ENCODE data around the gene LRMDA. TPM values are rescaled to one million over a fixed set of nuclear protein-coding genes. Genes with fewer than 3 reads are reported as not detected.

The LRMDA gene
- total RNA-seq, 3 donors from 2014 or later, result 9.4 to 14.9 (median 10.3) TPM

DNA sequence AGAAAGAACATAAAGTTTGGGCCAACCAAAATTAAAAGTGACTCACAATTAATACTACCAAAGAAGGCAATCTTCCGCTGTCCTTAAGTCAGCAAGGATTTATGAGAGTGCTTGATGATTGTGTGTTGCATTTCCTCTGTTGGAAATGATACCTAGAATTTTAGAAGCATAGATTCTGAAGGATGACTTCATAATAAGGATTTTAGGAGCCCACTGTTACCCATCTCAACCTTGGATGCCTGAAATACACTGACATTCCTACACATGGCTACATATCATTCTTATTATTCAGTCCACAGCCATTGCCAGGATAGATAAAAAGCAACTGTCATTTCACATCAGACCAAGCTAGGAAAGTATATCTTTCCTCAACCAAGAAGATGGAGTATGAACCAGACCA is 823.8 kb downstream of the LRMDA start:
- no peak overlapping the region for H3K4me3 ChIP-seq
- ATAC-seq (no peak), DNase-seq (no peak)
- intact Hi-C loops (cut with DNase I, micrococcal nuclease), result no loop called here
- no peaks in the 10 kb centered on the region for H3K36me3 ChIP-seq (ENCODE audit: low read depth)
- peaks cover 6% of the 10 kb centered on the region for H3K9me3 ChIP-seq
- H3K4me1 ChIP-seq (ENCODE audit: low read depth), result no peaks in the 10 kb centered on the region
- TF ChIP-seq, protein P1, sequence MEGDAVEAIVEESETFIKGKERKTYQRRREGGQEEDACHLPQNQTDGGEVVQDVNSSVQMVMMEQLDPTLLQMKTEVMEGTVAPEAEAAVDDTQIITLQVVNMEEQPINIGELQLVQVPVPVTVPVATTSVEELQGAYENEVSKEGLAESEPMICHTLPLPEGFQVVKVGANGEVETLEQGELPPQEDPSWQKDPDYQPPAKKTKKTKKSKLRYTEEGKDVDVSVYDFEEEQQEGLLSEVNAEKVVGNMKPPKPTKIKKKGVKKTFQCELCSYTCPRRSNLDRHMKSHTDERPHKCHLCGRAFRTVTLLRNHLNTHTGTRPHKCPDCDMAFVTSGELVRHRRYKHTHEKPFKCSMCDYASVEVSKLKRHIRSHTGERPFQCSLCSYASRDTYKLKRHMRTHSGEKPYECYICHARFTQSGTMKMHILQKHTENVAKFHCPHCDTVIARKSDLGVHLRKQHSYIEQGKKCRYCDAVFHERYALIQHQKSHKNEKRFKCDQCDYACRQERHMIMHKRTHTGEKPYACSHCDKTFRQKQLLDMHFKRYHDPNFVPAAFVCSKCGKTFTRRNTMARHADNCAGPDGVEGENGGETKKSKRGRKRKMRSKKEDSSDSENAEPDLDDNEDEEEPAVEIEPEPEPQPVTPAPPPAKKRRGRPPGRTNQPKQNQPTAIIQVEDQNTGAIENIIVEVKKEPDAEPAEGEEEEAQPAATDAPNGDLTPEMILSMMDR (IDR thresholded peaks at IDR 0.05), result no peak

DNA sequence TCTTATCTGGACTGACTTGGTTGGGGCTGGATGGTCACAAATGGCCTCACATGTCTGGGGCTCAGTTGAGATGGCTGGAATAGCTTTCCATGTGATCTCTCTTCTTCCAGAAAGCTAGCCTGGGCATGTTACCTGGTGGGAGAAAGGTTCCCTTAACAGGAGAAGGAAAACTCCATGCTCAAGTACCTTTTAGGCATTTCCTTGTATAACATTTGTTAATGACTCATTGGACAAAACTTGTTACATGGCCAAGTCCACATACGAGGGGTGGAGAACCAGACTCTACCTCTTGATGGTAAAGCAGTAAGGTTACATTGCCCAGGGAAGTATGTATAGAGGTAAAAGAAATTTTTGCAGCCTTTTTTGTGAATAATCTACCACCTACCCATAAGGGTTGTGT is 826.4 kb downstream of the LRMDA start:
- TF ChIP-seq, protein P1 (IDR thresholded peaks at IDR 0.05), result no peak
- Histone ChIP-seq H3K4me3 (no peak overlapping the region), H3K36me3 (ENCODE audit: low read depth) (no peaks in the 10 kb centered on the region), H3K4me1 (ENCODE audit: low read depth) (no peaks in the 10 kb centered on the region), H3K9me3 (peaks cover 14% of the 10 kb centered on the region)
- intact Hi-C loops (cut with DNase I, micrococcal nuclease), result no loop called here
- ATAC-seq (no peak), DNase-seq (no peak)

DNA sequence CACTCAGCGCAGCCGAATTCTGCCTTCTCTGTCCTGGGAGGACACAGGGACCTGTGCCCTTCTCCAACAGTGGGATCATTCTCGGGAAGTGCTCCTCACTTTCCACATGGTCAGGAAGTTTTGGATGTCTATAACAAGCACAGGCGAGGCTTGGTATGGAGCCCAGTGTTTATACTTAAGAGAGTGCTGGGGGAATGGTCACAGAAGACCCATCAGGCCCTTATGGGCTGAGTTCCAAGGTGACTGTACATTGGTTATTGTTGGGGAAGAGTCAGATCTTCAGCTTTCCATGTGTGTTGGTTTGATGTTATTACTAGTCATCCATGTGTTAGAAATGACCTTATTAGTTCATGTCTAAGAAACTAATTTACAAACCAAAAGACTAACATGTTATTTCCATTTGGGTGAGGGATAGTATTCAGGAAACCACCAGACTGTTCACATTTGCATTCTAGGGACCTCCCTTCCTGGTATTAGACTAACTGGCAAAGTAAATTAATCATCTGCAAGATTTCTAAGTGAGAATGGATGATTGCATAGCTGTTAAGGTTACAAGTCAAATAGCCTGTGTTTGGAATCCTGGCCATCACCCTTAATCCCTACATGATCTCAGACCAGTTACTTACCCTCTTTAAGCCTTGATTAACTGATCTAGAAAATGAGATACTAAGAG is 834.2 kb downstream of the LRMDA start:
- H3K4me1 ChIP-seq (ENCODE audit: low read depth), result no peaks in the 10 kb centered on the region
- intact Hi-C loops (cut with DNase I, micrococcal nuclease), result no loop called here
- H3K4me3 ChIP-seq, result no peak overlapping the region
- DNase-seq (no peak), ATAC-seq (no peak)
- TF ChIP-seq, protein P1 (IDR thresholded peaks at IDR 0.05), result no peak
- no peaks in the 10 kb centered on the region for H3K36me3 ChIP-seq (ENCODE audit: low read depth)
- H3K9me3 ChIP-seq, result peaks cover 5% of the 10 kb centered on the region

DNA sequence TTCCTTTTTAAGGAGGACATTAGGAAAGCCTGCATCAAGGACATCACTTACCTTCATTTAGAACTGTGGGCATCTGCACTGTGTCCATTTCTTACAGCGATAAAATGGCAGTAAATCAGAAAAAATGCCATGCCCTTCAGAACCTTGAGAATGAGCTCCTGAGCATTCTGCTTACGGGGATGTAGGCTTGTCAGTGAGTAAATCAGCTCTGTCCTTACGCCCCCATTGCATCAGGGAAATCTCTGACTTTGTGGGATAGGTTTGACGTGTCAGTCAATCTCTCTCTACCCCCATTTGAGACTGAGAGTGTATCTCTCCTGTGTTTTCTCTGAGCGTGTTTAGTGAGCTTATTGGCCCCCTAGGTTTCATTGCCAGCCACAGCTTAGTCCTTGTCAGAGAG is 837.1 kb downstream of the LRMDA start:
- intact Hi-C loops (cut with DNase I, micrococcal nuclease), result no loop called here
- Histone ChIP-seq H3K4me3 (no peak overlapping the region), H3K4me1 (ENCODE audit: low read depth) (no peaks in the 10 kb centered on the region), H3K36me3 (ENCODE audit: low read depth) (no peaks in the 10 kb centered on the region), H3K9me3 (no peaks in the 10 kb centered on the region)
- TF ChIP-seq, protein P1 (IDR thresholded peaks at IDR 0.05), result no peak
- ATAC-seq (no peak), DNase-seq (no peak)

DNA sequence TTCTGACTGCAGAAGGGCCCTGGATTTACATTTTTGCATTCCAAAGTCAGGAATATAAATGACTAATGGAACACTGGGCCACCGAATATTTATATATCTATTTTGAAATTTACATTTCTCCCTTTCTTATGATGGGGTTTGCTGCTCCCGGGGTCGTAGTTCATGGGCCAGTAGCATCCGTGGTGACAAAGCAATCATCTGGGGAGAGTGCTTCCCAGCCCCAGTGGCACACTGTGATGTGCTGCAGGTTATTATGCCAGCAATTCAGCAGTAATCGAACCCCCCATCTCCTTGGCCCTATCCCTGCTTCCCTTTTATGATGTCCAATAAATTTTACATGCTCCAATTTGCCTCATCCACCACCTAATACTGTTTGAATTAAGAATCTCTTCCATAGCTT is 837.5 kb downstream of the LRMDA start:
- ATAC-seq (no peak), DNase-seq (no peak)
- H3K9me3 ChIP-seq, result no peaks in the 10 kb centered on the region
- H3K4me1 ChIP-seq (ENCODE audit: low read depth), result no peaks in the 10 kb centered on the region
- H3K36me3 ChIP-seq (ENCODE audit: low read depth), result no peaks in the 10 kb centered on the region
- intact Hi-C loops (cut with DNase I, micrococcal nuclease), result no loop called here
- TF ChIP-seq, protein P1 (IDR thresholded peaks at IDR 0.05), result no peak
- no peak overlapping the region for H3K4me3 ChIP-seq

DNA sequence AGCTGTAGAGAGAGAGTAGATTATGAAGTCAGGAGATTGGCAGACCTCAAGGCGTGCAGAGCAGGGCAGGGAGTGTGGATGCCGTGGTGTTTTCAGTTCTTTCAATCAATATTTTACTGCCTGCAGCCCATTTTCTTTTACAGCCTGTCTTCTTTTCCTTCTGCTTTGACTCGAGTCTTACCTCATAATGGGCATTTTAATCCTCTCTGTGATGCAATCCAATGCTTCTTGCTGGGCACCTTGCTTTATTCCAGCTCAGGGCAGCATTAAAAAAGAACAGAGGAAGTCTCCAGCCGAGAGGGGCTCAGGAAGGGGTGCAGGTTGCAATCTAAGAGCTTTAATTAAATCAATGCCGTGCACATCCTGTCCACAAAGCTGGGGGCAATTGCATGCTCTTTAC is 839.0 kb downstream of the LRMDA start:
- intact Hi-C loops (cut with DNase I, micrococcal nuclease), result no loop called here
- H3K36me3 ChIP-seq (ENCODE audit: low read depth), result no peaks in the 10 kb centered on the region
- H3K4me1 ChIP-seq (ENCODE audit: low read depth), result no peaks in the 10 kb centered on the region
- ATAC-seq (no peak), DNase-seq (no peak)
- peaks cover 6% of the 10 kb centered on the region for H3K9me3 ChIP-seq
- TF ChIP-seq, protein P1 (IDR thresholded peaks at IDR 0.05), result no peak
- no peak overlapping the region for H3K4me3 ChIP-seq

Data from mucosa of descending colon (tissue), 3 donors.